ENCODE data around the gene CLSTN3. TPM values are rescaled to one million over a fixed set of nuclear protein-coding genes. Genes with fewer than 3 reads are reported as not detected.
"Not testable (repeated sequence)": the region's sequence is repeated elsewhere in the genome, so short reads cannot be mapped to it uniquely, and the experiment has no call there.

CLSTN3 gene
- total RNA-seq, 1 donor = 7.6 TPM

- Histone ChIP-seq H3K4me1 (ENCODE audit: insufficient read depth, low read length) (peaks cover 6% of the 10 kb centered on the region), H3K9me3 (ENCODE audit: low read depth, low read length) (no peaks in the 10 kb centered on the region), H3K27ac (ENCODE audit: low read depth, low read length) (no peak overlapping the region), H3K79me2 (ENCODE audit: insufficient read depth, low read length) (no peaks in the 10 kb centered on the region), H3K4me3 (ENCODE audit: insufficient read depth, low read length) (no peak overlapping the region), H4K20me1 (ENCODE audit: insufficient read depth, low read length) (no peaks in the 10 kb centered on the region), H3K27me3 (ENCODE audit: insufficient read depth, low read length) (peaks cover 5% of the 10 kb centered on the region), H2AFZ (ENCODE audit: low read length) (no peak overlapping the region), H3K4me2 (ENCODE audit: insufficient read depth, low read length) (no peak overlapping the region), H3K36me3 (ENCODE audit: insufficient read depth, low read length) (no peaks in the 10 kb centered on the region)
- no peak for DNase-seq (ENCODE audit: insufficient read length, low spot score, missing footprints)
- no peak for TF ChIP-seq CTCF (IDR thresholded peaks at IDR 0.05; ENCODE audit: extremely low read depth, low read depth, low read length)
Measured at GRCh38 chr12:7178481-7178880, 48.3 kb downstream of the CLSTN3 start.

GRCh38 chr12:7180685-7181084 is 50.5 kb downstream of the CLSTN3 start:
- no peak overlapping the region for H3K4me3 ChIP-seq (ENCODE audit: insufficient read depth, low read length)
- no peaks in the 10 kb centered on the region for H4K20me1 ChIP-seq (ENCODE audit: insufficient read depth, low read length)
- peaks cover 5% of the 10 kb centered on the region for H3K27me3 ChIP-seq (ENCODE audit: insufficient read depth, low read length)
- no peak for DNase-seq (ENCODE audit: insufficient read length, low spot score, missing footprints)
- no peaks in the 10 kb centered on the region for H3K79me2 ChIP-seq (ENCODE audit: insufficient read depth, low read length)
- no peak overlapping the region for H3K4me2 ChIP-seq (ENCODE audit: insufficient read depth, low read length)
- H3K27ac ChIP-seq (ENCODE audit: low read depth, low read length) = no peak overlapping the region
- no peak for TF ChIP-seq CTCF (IDR thresholded peaks at IDR 0.05; ENCODE audit: extremely low read depth, low read depth, low read length)
- no peaks in the 10 kb centered on the region for H3K9me3 ChIP-seq (ENCODE audit: low read depth, low read length)
- peaks cover 3% of the 10 kb centered on the region for H3K4me1 ChIP-seq (ENCODE audit: insufficient read depth, low read length)
- H3K36me3 ChIP-seq (ENCODE audit: insufficient read depth, low read length) = no peaks in the 10 kb centered on the region
- H2AFZ ChIP-seq (ENCODE audit: low read length) = peak overlapping the region; percentile 51

GRCh38 chr12:7186058-7186457 is 55.9 kb downstream of the CLSTN3 start:
- not testable (repeated sequence) for H3K9me3 ChIP-seq (ENCODE audit: low read depth, low read length); H3K27ac ChIP-seq (ENCODE audit: low read depth, low read length); H3K27me3 ChIP-seq (ENCODE audit: insufficient read depth, low read length); H4K20me1 ChIP-seq (ENCODE audit: insufficient read depth, low read length); H3K4me3 ChIP-seq (ENCODE audit: insufficient read depth, low read length); DNase-seq (ENCODE audit: insufficient read length, low spot score, missing footprints); H3K36me3 ChIP-seq (ENCODE audit: insufficient read depth, low read length); H2AFZ ChIP-seq (ENCODE audit: low read length); H3K4me2 ChIP-seq (ENCODE audit: insufficient read depth, low read length)
- Histone ChIP-seq H3K79me2 (ENCODE audit: insufficient read depth, low read length) (peaks cover 12% of the 10 kb centered on the region), H3K4me1 (ENCODE audit: insufficient read depth, low read length) (peaks cover 26% of the 10 kb centered on the region)

GRCh38 chr12:7188562-7189397 is 58.6 kb downstream of the CLSTN3 start:
- peak; percentile 81 for TF ChIP-seq CTCF (IDR thresholded peaks at IDR 0.05; ENCODE audit: extremely low read depth, low read depth, low read length)
- no peaks in the 10 kb centered on the region for H4K20me1 ChIP-seq (ENCODE audit: insufficient read depth, low read length)
- peak; percentile 93 for DNase-seq (ENCODE audit: insufficient read length, low spot score, missing footprints)
- peak overlapping the region; percentile 94 for H3K4me3 ChIP-seq (ENCODE audit: insufficient read depth, low read length)
- H3K27me3 ChIP-seq (ENCODE audit: insufficient read depth, low read length) = no peaks in the 10 kb centered on the region
- peaks cover 26% of the 10 kb centered on the region for H3K4me1 ChIP-seq (ENCODE audit: insufficient read depth, low read length)
- no peaks in the 10 kb centered on the region for H3K9me3 ChIP-seq (ENCODE audit: low read depth, low read length)
- H3K27ac ChIP-seq (ENCODE audit: low read depth, low read length) = peak overlapping the region; percentile 99
- peak overlapping the region; percentile 100 for H2AFZ ChIP-seq (ENCODE audit: low read length)
- peak overlapping the region; percentile 100 for H3K4me2 ChIP-seq (ENCODE audit: insufficient read depth, low read length)
- H3K79me2 ChIP-seq (ENCODE audit: insufficient read depth, low read length) = peaks cover 15% of the 10 kb centered on the region
- peaks cover 16% of the 10 kb centered on the region for H3K36me3 ChIP-seq (ENCODE audit: insufficient read depth, low read length)

Measured in osteoblast (primary cell).